Calu3 (cell line): ENCODE results near the gene RPS6KA2. TPM values are rescaled to one million over a fixed set of nuclear protein-coding genes. Genes with fewer than 3 reads are reported as not detected.

Source experiments
- BruUV-seq: library from RNA; stranded (reverse); fragments of 400-500 nt; replicated peaks from 2 replicates; lab custom pipeline; 2021; lab: Mats Ljungman, UMichigan
- CTCF ChIA-PET: fragments of 300-600 bp; sonication (Branson Sonifier 250); formaldehyde crosslinking; loops from one replicate; lab custom pipeline; 2022; ENCODE audit warnings: antibody characterized with exemption; lab: Charles Lee
- DNase-seq: peaks from one replicate; pipeline ENCODE4 v3.0.0; 2022
- H3K27ac Mint-ChIP-seq: one replicate; pipeline ENCODE4 v1.8.0; 2022; ENCODE audit warnings: mixed read lengths; ENCODE audit not compliant: unreplicated experiment
- H3K27me3 Mint-ChIP-seq: one replicate; pipeline ENCODE4 v1.8.0; 2022; ENCODE audit warnings: mixed read lengths; ENCODE audit not compliant: unreplicated experiment
- H3K36me3 Mint-ChIP-seq: one replicate; pipeline ENCODE4 v1.8.0; 2022; ENCODE audit warnings: mild to moderate bottlenecking, moderate library complexity, mixed read lengths; ENCODE audit not compliant: insufficient read depth, unreplicated experiment
- H3K4me1 Mint-ChIP-seq: one replicate; pipeline ENCODE4 v1.8.0; 2022; ENCODE audit warnings: mild to moderate bottlenecking, low read depth, mixed read lengths; ENCODE audit not compliant: unreplicated experiment
- H3K4me3 Mint-ChIP-seq: one replicate; pipeline ENCODE4 v1.8.0; 2022; ENCODE audit warnings: mild to moderate bottlenecking, low read depth, moderate library complexity, mixed read lengths; ENCODE audit not compliant: unreplicated experiment
- H3K9me3 Mint-ChIP-seq: one replicate; pipeline ENCODE4 v1.8.0; 2022; ENCODE audit warnings: low read depth, mixed read lengths; ENCODE audit not compliant: unreplicated experiment
- intact Hi-C: fragments of 100-400 bp; cut with micrococcal nuclease; formaldehyde crosslinking; loops from one replicate; pipeline ENCODE4 v1.10.0; 2022; ENCODE audit not compliant: unreplicated experiment
- total RNA-seq: library from RNA; stranded (reverse); gene quantifications from 2 replicates; pipeline ENCODE4 v1.2.3, GENCODE V29; 2022
- TF ChIP-seq, protein P1 (sequence below): fragments of 200-600 bp; IDR thresholded peaks from one replicate; pipeline ENCODE4 v1.8.0; 2022; ENCODE audit warnings: antibody characterized with exemption; ENCODE audit not compliant: unreplicated experiment

The RPS6KA2 gene
- total RNA-seq, 1 experiment from 2014 or later: 41.3 TPM

DNA sequence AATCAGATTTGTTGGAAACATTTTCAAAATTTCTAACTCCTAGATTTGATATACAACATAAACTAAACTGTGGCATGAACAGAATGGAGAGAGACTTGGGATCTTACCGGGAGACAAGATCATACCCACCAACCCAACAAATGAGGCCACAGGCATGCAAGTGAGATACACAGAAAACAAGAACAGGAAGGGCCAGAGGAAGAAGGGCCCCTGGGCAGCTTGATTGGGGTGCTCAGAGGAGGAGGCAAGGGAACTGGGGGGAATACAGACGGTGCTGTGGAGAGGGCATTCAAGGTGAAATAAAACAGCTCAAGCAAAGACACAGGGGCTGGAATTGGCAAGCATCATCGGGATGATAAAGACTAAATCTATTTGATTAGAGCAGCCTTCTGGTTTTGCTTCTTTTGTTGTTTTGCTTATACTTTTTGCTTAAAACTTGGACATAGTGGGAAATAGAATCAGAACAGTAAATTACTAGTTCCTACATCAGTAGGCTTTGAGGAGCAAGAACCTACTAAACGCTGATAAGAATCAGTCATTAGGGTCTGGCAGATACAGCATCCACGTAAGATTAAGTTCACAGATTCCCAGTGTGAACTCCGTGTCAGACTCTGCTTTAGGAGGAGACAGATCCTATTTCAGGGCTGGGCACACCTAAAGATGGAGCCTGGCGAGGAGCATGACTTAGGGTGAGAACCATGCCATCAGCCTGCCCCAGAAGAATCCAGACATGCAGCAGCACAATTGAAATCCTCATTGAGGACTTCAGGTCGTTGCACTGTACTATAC lies 37.1 kb downstream of the RPS6KA2 start:
- no TSS peak for BruUV-seq
- no peaks in the 10 kb centered on the region for H3K27me3 Mint-ChIP-seq
- intact Hi-C loops: no loop called here
- no peak for DNase-seq
- no peaks in the 10 kb centered on the region for H3K9me3 Mint-ChIP-seq
- H3K36me3 Mint-ChIP-seq: no peaks in the 10 kb centered on the region
- H3K27ac Mint-ChIP-seq: no peak overlapping the region
- CTCF ChIA-PET: no interaction called here
- H3K4me1 Mint-ChIP-seq: peaks cover 18% of the 10 kb centered on the region
- TF ChIP-seq, protein P1, sequence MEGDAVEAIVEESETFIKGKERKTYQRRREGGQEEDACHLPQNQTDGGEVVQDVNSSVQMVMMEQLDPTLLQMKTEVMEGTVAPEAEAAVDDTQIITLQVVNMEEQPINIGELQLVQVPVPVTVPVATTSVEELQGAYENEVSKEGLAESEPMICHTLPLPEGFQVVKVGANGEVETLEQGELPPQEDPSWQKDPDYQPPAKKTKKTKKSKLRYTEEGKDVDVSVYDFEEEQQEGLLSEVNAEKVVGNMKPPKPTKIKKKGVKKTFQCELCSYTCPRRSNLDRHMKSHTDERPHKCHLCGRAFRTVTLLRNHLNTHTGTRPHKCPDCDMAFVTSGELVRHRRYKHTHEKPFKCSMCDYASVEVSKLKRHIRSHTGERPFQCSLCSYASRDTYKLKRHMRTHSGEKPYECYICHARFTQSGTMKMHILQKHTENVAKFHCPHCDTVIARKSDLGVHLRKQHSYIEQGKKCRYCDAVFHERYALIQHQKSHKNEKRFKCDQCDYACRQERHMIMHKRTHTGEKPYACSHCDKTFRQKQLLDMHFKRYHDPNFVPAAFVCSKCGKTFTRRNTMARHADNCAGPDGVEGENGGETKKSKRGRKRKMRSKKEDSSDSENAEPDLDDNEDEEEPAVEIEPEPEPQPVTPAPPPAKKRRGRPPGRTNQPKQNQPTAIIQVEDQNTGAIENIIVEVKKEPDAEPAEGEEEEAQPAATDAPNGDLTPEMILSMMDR: no peak
- H3K4me3 Mint-ChIP-seq: no peak overlapping the region

DNA sequence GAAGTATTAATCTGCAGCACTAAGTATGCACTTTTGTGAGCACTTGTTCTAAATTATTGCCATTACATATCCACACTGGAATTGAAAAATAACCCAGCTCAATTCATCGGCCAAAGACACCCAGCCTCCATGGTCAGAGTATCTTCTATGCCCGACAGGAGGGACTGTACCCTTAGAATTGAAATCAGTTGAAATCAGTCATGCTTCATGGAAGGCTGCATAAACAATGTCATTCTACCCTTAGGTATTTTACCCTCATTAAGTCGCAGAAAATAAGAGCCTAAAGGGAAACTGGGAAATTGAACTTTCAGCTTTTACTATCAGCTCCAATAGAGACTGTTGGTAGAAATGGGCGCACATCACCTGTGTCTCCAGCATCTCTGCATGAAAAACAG lies 37.7 kb downstream of the RPS6KA2 start:
- TF ChIP-seq, protein P1: no peak
- H3K27ac Mint-ChIP-seq: no peak overlapping the region
- no peaks in the 10 kb centered on the region for H3K9me3 Mint-ChIP-seq
- CTCF ChIA-PET: no interaction called here
- DNase-seq: no peak
- peaks cover 18% of the 10 kb centered on the region for H3K4me1 Mint-ChIP-seq
- H3K4me3 Mint-ChIP-seq: no peak overlapping the region
- no peaks in the 10 kb centered on the region for H3K36me3 Mint-ChIP-seq
- BruUV-seq: no TSS peak
- H3K27me3 Mint-ChIP-seq: no peaks in the 10 kb centered on the region
- intact Hi-C loops: no loop called here

DNA sequence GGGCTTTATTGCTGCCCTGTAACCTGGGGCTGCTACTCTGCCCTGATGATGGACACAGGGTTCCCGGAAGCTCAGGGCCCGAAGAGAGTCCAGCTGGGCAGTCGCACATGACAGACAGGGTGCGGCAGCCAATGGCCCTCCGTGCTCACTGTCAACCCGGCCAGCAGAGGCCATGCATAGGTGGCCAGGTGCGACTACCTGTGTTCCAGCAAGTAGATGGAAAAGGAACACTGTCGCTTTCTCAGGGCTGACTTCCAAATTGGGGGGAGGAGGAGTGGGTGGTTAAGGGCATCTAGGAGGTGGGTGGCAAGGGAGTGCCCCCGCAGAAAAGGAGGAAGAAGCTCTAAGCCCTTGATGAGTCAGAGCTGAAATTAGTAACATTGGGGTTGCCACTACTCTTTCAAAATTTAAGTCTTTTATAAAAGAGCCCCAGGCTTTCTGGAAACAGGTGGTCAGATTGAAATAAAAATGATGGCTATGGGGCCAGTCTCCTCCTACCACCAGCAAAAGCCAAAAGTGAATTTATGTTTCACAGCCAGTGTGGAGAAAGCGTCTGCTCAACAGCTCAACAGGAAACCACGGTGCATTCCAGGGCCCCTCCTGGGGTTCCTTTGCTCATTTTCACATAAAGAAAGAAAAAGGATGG lies 38.2 kb downstream of the RPS6KA2 start:
- Mint-ChIP-seq H3K27me3 (no peaks in the 10 kb centered on the region), H3K4me3 (no peak overlapping the region), H3K4me1 (peaks cover 18% of the 10 kb centered on the region), H3K27ac (no peak overlapping the region), H3K9me3 (no peaks in the 10 kb centered on the region), H3K36me3 (no peaks in the 10 kb centered on the region)
- intact Hi-C loops: no loop called here
- DNase-seq: no peak
- TF ChIP-seq, protein P1: no peak
- no TSS peak for BruUV-seq
- CTCF ChIA-PET: no interaction called here

DNA sequence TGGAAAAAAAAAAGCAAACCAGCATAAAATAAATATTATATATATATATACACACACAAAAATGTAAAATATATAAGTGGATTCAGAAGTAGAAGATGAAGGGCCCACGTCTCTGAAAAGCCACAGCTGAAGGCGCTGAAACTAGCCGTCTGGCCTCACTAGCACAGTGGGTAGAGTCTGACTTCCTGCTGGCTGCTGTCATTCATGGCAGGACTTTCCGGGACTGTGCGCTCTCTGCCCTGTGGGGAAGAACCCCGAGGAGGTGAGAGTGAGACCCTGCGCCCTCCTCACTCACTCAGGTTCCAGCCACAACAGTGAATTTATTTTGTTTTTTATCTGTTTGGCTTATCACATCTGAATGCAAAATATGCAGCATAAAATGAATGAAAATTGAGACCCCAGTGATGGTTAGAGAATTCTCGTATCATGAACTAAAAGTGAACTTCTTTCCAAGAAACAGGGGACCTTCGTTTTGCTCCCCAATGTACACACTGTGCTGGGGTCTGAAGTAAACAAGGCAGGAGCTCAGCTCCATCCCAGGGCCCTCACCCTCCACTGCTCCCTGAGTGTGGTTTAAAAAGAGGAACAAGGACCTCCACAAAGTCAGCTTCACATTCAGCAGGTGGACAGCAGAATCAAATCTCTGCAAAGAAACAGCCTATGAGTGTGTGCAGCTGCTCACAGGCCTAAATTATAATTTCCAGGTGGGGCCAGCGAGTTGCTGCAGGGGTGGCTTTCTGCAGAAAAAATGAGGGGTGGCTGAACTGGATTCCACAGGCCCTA lies 39.2 kb downstream of the RPS6KA2 start:
- Mint-ChIP-seq H3K27ac (no peak overlapping the region), H3K4me1 (peaks cover 18% of the 10 kb centered on the region), H3K9me3 (no peaks in the 10 kb centered on the region), H3K27me3 (no peaks in the 10 kb centered on the region), H3K4me3 (no peak overlapping the region), H3K36me3 (no peaks in the 10 kb centered on the region)
- CTCF ChIA-PET: no interaction called here
- no TSS peak for BruUV-seq
- DNase-seq: no peak
- intact Hi-C loops: no loop called here
- TF ChIP-seq, protein P1: no peak
